Epidermal melanocyte (primary cell): ENCODE data around the gene COX7B2.

ENCODE experiments used
- DNase-seq: peaks from one replicate; pipeline ENCODE4 v3.0.0; 2011; ENCODE audit warnings: low spot score; ENCODE audit not compliant: insufficient read length

The COX7B2 gene

GRCh38 chr4:46909078-46909477 is at the start of gene COX7B2:
COX7B2 (minus strand) TSS chr4:46909245; CDS start chr4:46735192, 174,053 bp downstream.
- DNase-seq: no peak

DNA sequence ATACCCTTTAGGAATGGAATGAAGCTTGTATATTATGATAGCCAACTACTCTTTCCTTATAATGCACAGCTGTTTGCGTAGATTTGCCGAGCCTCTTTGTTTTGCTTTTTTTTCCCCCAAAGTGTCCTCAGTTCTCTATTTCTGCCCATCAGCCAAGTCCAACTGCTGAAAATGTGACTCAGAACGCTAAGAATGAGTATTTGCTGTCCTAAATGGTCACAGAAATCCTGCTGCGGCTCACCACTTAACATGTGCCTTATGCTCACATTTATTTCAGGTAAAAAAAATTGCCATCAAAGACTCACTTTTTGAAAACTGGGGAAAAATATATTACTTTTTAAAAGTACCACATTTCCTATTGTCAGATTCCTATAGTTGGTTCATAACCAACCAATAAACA is 47.4 kb upstream of the COX7B2 start:
- DNase-seq: no peak

- no peak for DNase-seq
Observed at GRCh38 chr4:46955601-46956000, 46.6 kb upstream of the COX7B2 start.

GRCh38 chr4:46954643-46955042 is 45.6 kb upstream of the COX7B2 start:
- no peak for DNase-seq

DNA sequence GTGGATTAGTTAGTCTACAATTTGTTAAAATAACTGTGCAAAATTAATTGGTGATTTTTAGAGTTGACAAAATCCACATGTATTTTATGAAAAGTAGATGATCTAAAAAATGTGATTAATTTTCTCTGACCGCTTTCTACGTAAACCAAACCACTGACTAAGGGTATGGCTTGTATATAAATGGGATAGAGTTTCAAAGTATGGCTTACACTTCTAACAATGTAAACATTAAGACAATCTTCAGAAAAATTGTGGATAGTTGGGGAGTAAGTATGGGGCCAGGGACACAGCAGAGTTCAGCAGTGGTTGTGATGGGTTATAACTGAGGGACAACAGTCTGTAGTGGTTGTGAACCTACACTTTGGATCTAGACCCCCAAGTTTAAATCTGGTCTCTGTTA is 44.5 kb upstream of the COX7B2 start:
- DNase-seq: no peak

- DNase-seq: no peak
Observed at GRCh38 chr4:46952451-46952850, 43.4 kb upstream of the COX7B2 start.

DNA sequence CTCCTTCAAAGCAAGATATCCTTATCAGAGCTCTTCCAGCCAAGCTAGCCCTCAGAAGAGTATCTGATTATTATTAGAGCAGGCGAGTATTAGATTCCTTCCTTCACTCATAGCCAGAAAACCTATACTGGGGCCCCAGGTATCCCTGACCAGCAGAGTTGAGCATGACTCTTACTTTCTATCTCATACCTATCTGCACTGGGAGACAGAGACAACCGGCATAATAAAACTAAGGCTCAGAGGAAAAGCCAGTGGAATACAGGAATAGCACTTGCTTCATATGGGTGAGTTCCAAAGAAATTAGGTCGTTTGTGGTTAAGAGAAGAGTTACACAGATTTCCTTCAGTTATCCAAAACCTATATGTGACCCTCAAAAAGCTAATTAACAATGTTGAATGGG is 41.8 kb upstream of the COX7B2 start:
- no peak for DNase-seq

- no peak for DNase-seq
Observed at GRCh38 chr4:46949822-46950221, 40.8 kb upstream of the COX7B2 start.

- no peak for DNase-seq
Observed at GRCh38 chr4:46947541-46947940, 38.5 kb upstream of the COX7B2 start.

GRCh38 chr4:46946919-46947536 is 38.0 kb upstream of the COX7B2 start:
- no peak for DNase-seq

- DNase-seq: no peak
Observed at GRCh38 chr4:46945062-46945461, 36.0 kb upstream of the COX7B2 start.

DNA sequence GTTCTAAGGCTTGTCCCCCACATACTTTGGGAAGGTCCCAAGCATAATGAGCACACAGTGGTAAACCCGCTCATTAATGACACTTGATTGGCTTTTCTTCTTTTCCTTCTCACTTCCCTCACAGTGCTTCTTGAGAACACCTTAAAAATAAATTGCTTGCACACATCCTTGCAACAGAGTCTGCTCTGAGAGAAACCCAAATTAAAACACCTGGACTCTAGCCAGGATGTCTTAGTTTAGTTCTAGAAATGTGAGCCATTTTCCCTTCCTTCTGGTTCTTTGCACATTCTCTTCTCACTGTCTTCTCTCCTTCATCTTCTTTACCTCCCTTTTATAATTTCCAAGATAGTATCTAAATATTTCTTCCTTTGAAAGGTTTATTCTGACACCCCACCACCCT is 35.3 kb upstream of the COX7B2 start:
- DNase-seq: no peak

- DNase-seq: no peak
Observed at GRCh38 chr4:46937493-46937892, 28.4 kb upstream of the COX7B2 start.

- DNase-seq: no peak
Observed at GRCh38 chr4:46934726-46935125, 25.7 kb upstream of the COX7B2 start.

- DNase-seq: no peak
Observed at GRCh38 chr4:46933686-46934085, 24.6 kb upstream of the COX7B2 start.

DNA sequence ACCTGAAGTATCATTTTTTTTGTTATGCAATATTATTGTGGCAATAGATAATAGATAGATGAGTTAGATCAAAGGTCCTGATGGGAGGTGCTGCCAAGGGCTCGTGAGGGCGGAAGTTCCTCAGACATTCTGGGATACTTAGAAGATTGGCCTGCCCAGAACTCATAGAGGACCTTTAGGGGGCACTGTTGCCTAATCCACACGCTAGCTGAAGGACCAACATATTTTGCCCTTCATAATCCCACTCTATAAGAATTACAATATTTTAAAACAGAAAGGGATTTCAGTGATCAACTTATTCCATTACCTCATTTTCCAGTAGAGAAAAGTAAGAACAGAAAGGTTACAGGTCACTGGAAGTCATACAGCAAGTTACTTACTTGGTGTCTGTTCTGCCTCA is 22.9 kb upstream of the COX7B2 start:
- peak; percentile 34 for DNase-seq

DNA sequence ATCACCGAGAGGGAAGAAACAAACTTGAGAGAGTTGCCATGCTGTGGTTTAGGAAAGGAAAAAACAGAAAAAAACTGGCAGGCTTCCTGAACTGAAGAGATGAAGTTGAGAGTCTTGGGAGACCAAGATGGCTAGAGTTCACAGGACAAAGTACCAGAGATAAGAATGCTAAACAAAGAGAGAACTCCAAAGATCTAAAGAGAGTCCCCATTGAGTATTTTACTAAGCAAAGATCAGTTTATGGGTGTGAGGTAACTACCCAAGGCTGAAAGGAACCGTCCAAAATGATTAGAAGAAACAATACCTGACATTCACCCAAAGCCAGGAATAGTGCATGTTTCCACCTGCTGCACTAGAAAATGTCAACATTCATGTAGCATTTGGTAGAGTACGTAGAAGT is 21.8 kb upstream of the COX7B2 start:
- DNase-seq: no peak

DNA sequence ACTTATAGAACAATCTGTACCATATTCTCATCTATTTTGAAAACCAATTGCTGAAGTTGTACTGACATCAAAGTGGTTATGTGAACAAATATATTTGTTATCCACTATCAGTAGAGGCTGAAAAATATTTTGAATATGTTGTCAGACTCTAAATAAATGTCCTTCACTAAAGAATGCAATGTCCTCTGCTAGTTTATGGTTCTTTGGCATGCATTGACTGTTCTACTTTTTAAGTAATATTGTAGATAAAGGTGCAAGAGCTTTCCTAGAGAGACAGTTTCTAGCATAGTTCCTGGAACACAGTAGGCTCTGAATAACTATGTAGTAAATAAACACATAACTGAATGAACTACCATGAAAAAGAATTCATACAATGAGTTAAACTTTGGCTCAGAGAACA is 18.2 kb upstream of the COX7B2 start:
- no peak for DNase-seq

DNA sequence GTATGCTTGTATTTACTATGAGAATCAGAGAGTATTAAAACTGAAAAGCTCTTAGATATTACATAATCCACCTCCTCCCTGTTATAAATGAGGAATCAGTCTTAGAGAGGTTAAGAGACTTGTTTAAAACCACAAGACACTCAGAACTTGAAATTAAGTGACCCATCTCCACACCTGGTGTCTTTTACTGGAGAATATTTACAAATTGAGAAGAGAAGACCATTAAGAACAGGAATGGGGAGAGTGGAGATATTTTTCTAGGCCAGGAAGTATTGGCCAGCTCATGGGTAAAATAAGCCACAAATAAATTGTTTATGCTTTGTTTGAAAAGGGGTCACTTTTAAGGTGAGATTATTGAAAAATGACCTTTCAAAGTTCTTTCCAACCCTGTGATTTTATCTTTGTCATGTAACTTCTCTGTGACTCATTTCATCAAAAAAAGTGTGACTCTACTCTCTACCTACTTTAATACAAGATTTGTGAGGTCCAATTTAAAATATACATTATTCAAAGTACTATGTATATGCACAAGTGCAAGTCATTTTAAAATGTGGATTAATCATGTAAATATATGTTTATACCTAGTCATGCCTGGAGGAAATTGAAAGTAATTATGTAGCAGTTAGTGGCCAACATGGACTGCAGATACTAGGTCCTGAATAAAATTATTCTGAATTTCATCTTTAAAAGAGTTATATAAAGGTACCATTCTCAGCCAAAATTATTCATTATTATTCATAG is 15.9 kb upstream of the COX7B2 start:
- no peak for DNase-seq

GRCh38 chr4:46922205-46922604 is 13.2 kb upstream of the COX7B2 start:
- no peak for DNase-seq

DNA sequence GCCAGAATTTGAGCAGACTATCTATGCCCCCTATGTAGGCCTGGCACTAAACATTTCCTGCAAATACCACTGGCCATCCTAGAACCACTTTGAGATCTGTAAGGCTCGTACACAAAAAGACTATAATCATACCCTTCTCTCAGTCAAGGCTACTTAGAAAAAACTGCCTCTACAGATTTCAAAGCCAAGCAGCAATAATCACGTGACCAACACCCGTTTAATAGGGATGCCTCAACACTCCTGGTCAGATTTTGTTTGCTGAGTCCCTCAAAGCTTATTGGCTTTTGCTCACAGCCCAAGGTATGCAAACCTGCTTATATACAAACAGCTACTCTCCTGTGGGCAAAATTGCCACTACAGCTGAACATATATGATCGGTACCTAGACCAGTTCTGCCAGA is 897 bp downstream of the COX7B2 start:
- no peak for DNase-seq

GRCh38 chr4:46900082-46900481 is 9.0 kb downstream of the COX7B2 start:
- no peak for DNase-seq

DNA sequence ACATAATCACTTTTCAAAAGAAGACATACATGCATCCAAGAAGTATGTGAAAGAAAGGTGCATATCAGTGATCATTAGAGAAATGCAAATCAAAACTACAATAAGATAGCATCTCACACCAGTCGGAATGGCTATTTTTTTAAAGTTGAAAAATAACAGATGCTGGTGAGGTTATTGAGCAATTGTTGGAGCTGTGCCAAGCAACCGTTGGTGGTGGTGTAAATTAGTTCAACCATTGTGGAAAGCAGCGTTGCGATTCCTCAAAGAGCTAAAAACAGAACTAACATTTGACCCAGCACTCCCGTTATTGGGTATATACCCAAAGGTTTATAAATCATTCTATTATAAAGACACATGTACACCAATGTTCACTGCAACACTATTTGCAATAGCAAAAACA is 14.2 kb downstream of the COX7B2 start:
- DNase-seq: no peak
